HG03571 (cell line): ENCODE data around the gene DNAH5.

Source experiments
- ATAC-seq: cut with Tn5 transposase; IDR thresholded peaks from one replicate; pipeline ENCODE4 v1.9.1; 2021; ENCODE audit not compliant: unreplicated experiment

Gene DNAH5

DNA sequence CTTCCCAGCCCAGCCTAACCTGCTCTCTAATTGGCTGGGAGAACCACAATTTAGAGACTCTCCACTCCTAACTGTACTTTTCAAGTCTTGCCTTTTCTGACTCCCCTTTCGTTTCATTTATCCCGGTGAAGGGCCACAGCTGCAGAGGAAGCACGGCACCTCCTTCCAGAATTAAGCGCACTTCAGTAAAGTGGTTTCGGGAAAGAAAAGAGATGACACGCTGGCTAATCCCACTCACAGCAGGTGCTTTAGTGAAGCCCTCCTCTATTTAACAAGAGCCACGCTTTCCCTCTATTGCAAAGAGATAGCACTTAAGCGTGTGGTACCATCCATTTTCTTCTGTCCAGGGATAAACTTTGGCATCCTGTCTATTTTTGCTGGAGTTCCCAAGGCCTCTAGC, 4.8 kb downstream of the DNAH5 start:
- no peak for ATAC-seq

GRCh38 chr5:13934921-13935320, 9.6 kb downstream of the DNAH5 start:
- no peak for ATAC-seq

DNA sequence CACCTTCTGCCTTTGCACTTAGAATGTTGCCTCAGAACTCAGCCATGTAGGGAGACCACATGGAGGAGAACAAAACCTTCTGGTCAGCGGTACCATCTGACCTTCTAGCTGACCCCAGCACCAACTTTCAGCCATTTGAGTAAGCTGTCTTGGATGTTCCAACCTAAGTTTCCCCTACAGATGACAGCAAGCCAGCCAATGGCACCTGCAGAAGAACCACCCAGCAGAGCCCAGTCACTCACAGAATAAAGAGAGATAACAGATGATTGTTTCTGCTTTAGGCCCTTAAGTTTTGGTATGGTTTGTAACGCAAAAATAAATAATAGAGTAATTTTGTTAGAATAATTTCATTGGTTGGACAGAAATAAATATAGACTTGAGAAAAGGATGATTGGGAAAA, 10.4 kb downstream of the DNAH5 start:
- no peak for ATAC-seq

DNA sequence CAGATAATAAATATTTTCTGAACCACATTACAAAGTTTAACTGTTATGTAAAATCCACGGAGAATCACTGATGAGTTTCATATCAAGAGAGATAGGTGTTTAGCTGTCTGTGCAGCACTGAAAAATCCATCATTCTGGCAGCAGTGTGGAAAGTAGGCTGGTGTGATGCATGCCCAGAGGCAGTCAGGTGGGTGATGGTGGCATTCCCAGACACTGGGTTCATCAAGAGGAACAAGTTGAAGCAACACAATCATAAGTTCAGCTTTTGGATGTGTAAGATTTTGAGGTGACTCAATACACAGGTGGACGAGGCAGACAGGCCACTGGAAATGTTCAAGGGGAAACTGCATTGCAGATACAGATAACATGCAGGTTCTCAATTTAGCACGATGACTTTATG, 11.9 kb downstream of the DNAH5 start:
- ATAC-seq, result no peak

DNA sequence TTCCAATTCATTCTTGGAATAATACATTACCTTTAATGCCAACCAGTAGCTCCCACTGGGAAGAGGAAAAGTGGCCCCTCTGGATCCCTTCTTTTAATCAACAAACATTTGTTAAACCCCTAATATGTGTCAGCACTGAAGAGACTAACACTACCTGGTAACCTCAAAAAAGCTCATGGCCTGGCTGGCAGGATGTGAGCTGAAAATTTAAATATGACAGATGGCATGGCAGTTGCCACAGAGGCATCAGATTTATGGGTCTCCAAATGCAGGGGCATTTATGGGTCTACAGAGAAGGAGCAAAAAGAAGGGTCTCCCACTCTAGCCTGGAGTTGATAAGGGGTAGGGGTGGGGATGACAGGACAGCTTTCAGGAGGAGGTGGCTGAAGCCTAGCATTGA, 12.5 kb downstream of the DNAH5 start:
- no peak for ATAC-seq

DNA sequence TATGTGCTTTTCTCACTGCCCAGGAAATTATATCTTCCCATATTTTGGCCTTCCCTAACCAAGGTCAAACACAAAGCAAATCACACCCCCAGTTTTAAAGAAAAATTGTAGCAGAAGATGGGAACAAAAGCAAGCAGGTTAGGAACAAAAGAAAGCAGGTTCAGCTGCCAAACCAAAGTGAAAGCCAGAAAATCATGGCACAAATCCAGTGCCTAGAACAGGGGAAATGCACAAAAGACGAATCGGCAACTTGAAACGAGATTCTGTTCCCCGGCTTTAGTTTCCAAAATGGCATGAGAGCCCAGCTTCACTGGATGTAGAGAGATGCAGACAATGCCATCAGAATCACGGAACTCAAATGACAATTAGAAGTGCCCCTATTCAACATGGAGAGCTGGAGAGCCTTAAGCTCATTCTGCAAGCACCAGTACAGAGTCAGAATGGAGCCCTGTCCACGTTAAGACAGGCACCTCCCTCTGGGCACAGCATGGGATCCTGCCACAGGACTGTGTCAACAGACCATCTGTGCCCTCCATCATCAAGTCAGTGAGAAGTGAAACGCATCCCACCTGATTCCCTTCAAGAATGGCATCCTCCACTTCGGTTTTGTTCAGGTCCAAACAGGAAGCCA, 13.8 kb downstream of the DNAH5 start:
- ATAC-seq, result no peak

DNA sequence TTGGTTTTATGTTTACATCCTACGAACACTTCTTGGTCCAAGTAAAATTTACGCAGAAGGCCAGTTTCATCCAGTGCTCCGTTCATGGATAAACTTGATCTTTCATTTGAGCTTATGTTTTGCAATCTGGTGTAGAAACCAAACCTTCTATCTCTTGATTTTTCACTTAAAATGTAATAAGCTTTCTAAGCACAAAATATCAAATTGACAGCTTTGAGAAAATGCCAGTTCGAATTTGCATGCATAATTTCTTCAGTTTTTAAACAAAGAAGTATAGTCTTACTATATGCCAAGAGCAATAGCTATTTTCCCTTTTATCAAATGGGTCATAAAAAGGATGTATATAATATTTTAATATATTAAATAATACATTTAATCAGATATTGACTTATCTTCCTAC, 17.8 kb downstream of the DNAH5 start:
- ATAC-seq, result no peak

- no peak for ATAC-seq
Measured at GRCh38 chr5:13921578-13921977, 22.9 kb downstream of the DNAH5 start.

DNA sequence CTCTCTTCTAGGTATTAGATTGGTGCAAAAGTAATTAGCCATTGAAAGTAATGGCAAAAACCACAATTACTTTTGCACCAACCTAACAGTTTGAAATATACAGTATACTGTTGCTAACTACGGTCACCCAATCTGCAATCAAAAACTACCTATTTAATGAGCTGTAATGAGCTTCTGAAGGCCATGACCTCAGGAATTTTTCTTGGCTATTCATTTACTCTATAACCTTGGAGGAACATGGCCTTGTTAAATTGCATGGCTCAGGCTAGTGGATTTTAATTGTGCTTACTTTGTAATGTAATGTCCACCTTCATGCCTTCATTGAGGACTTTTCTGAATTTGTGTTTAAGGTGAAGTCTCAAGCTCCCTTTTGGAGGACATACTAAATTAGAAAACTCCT, 24.7 kb downstream of the DNAH5 start:
- no peak for ATAC-seq

DNA sequence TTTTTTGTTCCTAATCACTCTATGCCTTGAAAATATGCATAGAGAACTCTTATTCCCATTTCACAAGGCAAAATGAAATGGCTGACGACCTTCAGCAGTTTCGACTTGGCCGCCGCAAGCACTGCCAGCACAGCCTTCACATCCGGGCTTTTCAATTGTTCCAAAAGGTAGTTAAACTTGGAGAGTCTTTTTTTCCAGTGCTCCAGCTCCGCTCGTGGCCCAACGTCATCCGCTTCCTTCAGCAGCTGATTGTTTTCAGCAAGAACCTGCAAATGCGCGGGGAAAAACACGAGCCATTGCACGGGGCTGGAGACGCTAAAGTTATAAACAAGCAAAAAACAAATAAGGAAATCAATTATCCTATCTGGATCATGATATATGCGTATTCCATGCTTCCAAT, 25.4 kb downstream of the DNAH5 start:
- no peak for ATAC-seq

GRCh38 chr5:13917061-13917460, 27.4 kb downstream of the DNAH5 start:
- ATAC-seq, result no peak

DNA sequence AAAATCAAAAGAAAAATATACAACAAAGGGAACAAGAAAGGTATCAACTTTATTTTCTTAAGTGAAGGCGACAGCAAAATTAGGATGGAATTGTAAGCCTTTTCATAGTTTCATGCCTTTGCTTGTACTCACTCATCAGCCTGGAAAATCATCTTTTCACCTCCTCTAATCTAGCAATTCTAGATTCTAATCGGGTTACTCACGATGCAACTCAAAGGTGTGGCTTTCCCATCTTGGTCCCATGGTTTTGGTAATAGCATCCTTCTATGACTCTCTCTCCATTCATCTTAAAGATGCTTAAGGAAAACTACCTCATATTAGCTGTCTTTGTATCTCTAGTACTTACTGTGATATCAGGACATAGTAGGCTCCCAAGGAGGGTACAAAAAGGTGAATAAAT, 30.5 kb downstream of the DNAH5 start:
- no peak for ATAC-seq

- ATAC-seq, result no peak
Measured at GRCh38 chr5:13910637-13911288, 33.7 kb downstream of the DNAH5 start.

DNA sequence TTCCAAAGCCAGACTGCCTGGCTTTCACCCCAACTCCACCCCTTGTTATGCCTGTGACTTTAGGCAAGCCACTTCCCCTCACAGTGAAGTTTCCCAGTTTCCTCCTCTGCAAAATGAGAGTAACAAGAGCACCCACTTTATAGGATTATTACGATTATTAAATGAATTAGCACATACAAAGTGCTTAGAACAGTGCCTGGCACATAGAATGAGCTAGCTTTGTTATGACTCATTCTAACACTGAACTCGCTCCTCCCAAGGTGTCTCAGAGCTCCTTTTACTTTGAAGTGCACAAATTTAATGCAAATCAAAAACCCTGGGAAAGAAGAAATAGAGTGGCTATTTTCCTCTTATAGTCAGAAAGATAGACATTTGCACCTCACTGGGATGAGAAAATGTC, 34.3 kb downstream of the DNAH5 start:
- no peak for ATAC-seq

GRCh38 chr5:13909271-13909670, 35.2 kb downstream of the DNAH5 start:
- ATAC-seq, result no peak

- ATAC-seq, result no peak
Measured at GRCh38 chr5:13898569-13898968, 45.9 kb downstream of the DNAH5 start.

DNA sequence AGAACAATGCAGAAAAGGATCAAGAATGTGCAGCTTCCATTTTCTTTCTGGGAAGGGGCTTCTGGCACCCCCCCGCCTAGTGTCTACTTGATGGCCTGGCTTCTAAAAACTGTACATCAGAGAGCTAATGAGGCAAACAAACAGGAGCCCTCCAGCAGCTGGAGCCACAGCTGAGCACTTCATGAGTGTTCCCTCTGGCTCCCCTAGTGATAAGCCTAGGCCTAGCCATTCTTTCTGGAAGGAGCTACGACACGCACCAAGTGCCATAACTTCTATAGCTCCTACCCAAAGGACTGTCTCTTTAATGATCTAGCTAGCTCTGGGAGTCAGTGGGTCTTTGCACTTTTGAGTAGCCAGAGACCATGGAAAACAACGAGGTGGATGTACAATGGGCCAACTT, 66.1 kb downstream of the DNAH5 start:
- no peak for ATAC-seq

DNA sequence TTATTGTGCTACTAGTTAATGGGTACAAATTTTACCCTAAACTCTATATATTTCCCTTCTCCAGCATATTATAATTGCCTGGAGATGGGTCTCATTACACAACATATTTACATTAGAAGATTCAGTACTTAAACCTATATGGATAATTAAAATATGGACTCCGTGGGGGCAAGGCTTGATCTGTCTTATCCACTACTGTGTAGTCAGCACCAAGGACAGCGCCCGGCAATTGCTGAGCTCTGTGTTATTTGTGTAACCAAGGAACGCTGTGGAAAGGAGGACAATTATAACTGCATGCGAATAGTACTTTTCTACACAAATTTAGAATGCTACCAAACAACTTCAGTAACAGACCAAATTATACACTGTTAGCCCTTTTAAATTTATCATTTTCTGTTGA, 77.7 kb downstream of the DNAH5 start:
- ATAC-seq, result no peak

GRCh38 chr5:13865312-13865711, 79.2 kb downstream of the DNAH5 start:
- ATAC-seq, result no peak

DNA sequence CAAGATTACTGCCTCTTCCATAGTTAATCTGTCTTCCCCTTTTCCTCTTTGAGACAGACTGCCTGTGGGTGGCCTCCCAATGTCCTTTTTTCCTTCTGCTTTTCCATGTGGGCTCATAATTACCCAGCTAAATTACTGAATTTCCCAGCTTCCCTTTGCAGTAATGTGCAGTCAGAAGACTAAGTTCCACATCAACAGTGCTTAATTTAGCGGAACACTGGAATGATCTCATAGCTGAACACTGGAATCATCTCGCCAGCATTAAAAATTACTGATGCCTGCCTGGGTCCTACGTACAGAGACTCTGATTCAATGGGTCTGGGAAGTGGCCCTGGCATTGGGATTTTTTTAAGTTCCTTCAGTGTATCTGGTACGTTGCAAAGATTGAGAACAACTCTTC, 84.3 kb downstream of the DNAH5 start:
- ATAC-seq, result no peak

DNA sequence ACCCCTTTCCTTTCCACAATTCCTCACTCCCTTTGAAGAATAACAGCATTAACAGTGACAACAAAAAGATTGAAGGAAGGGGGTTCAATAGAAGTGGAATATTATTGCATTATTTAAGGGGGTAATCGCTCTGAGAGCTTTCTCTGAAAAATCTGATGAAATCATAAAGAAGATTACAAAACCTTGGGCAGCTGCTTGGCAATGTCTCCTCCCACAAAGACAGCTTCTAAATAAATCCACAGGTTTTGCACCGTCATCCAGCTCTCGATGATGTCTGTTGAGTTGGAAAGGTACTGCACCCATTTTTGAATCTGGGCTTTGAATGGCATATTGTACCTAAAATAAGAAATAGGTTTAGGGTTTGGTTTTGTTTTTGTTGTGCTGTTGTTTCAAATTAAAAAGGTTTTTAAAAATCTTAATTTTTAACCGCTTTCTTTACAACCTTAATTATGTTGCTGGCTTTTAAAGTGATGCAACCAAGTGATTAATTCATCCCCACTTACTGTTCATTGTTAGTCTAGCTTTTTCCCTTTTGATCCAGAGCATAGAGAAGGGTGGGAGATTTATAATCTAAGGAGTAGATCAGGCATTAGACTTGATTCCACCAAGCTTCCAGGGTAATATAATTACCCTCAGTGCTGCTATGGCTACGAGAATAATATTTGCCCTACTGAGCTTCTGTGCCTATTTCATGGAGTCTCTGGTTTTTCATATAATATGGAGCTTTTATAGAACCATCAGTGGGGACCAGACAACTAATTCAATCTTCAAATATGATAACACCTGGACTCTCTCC, 85.0 kb downstream of the DNAH5 start:
- no peak for ATAC-seq

DNA sequence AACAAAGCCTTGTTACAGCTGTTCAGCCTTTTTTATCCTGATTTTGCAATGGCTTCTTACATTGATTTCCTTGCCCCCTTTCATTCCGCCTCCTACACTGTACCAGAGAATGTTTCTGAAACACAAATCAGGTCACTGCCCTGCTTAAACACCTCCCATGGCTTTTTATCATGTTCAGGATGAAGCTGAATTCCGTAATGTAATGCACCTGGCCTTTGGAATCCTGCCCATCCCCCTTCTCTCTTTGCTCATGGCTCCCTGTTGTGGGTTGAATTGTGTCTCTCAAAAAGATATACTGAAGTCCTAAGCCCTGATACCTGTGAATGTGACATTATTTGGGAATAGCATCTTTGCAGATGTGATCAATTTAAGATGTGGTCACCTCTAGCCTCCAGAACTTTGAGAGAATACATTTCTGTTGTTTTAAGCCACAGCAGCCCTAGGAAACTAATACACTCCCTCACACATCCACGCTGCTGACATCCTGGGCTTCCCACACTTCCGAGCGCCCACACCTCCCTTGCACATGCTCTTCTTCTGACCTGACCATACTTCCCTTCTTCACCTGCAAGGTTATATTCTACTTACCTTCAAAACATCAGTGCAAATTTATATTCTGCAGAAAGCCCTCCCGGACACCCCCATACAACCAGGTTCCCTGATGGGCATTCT, 101.2 kb downstream of the DNAH5 start:
- ATAC-seq, result no peak
